AG09319 (cell line): ENCODE data around the gene ITGB1.
"Not testable (repeated sequence)": the region's sequence is repeated elsewhere in the genome, so short reads cannot be mapped to it uniquely, and the experiment has no call there.

Experiments used
- DNase-seq: peaks from one replicate; pipeline ENCODE4 v3.0.0-alpha.2; 2010; ENCODE audit warnings: low read depth; ENCODE audit errors: extremely low read depth
- CTCF ChIP-seq: IDR thresholded peaks from 2 replicates; pipeline ENCODE4 v1.5.1; 2011; ENCODE audit warnings: low read depth, mild to moderate bottlenecking, inconsistent platforms, low read length, moderate library complexity

Gene ITGB1

GRCh38 chr10:32922170-32922569 is 35.9 kb downstream of the ITGB1 start:
- DNase-seq: no peak
- no peak for TF ChIP-seq CTCF

- DNase-seq: not testable (repeated sequence)
These were observed 40.2 kb downstream of the ITGB1 start for GRCh38 chr10:32917817-32918216.

GRCh38 chr10:32911285-32912016 is 46.6 kb downstream of the ITGB1 start:
- TF ChIP-seq CTCF: no peak
- DNase-seq: no peak

- not testable (repeated sequence) for DNase-seq
These were observed 48.1 kb downstream of the ITGB1 start for GRCh38 chr10:32909970-32910369.

GRCh38 chr10:32909456-32909855 is 48.6 kb downstream of the ITGB1 start:
- no peak for TF ChIP-seq CTCF

GRCh38 chr10:32906595-32906994 is 51.4 kb downstream of the ITGB1 start:
- DNase-seq: no peak
- no peak for TF ChIP-seq CTCF

More at GRCh38 chr10:32909456-32909855, 48.6 kb downstream of the ITGB1 start:
- DNase-seq: no peak

- no peak for DNase-seq
- no peak for TF ChIP-seq CTCF
These were observed 52.6 kb downstream of the ITGB1 start for GRCh38 chr10:32905466-32905865.

GRCh38 chr10:32901815-32902214 is 56.2 kb downstream of the ITGB1 start:
- TF ChIP-seq CTCF: no peak
- no peak for DNase-seq

- not testable (repeated sequence) for DNase-seq
These were observed 62.6 kb downstream of the ITGB1 start for GRCh38 chr10:32895200-32895968.
